T1000 (cell line): ENCODE data around the gene TMEM100.

Experiments
- DNase-seq: peaks from one replicate; lab custom pipeline; 2025; ENCODE audit warnings: mixed read lengths; lab: John Stamatoyannopoulos, UW

Gene TMEM100

GRCh38 chr17:55743103-55743679 lies 20.5 kb upstream of the TMEM100 start:
- no peak for DNase-seq

GRCh38 chr17:55742272-55743102 lies 19.8 kb upstream of the TMEM100 start:
- DNase-seq, result no peak

- DNase-seq, result no peak
These were observed 18.7 kb upstream of the TMEM100 start for GRCh38 chr17:55741356-55741700.

- no peak for DNase-seq
These were observed 18.1 kb upstream of the TMEM100 start for GRCh38 chr17:55740511-55741355.

GRCh38 chr17:55737976-55738501 lies 15.4 kb upstream of the TMEM100 start:
- DNase-seq, result no peak

GRCh38 chr17:55735731-55736405 lies 13.2 kb upstream of the TMEM100 start:
- no peak for DNase-seq

GRCh38 chr17:55734128-55734781 lies 11.6 kb upstream of the TMEM100 start:
- DNase-seq, result no peak

GRCh38 chr17:55731586-55732250 lies 9.1 kb upstream of the TMEM100 start:
- no peak for DNase-seq

- no peak for DNase-seq
These were observed 8.1 kb upstream of the TMEM100 start for GRCh38 chr17:55730808-55731207.

GRCh38 chr17:55730380-55730779 lies 7.7 kb upstream of the TMEM100 start:
- DNase-seq, result no peak

- DNase-seq, result no peak
These were observed 6.8 kb upstream of the TMEM100 start for GRCh38 chr17:55729484-55729883.

- no peak for DNase-seq
These were observed 6.2 kb upstream of the TMEM100 start for GRCh38 chr17:55728833-55729232.

GRCh38 chr17:55728361-55728760 lies 5.7 kb upstream of the TMEM100 start:
- DNase-seq, result no peak

- no peak for DNase-seq
These were observed 5.3 kb upstream of the TMEM100 start for GRCh38 chr17:55727920-55728319.

GRCh38 chr17:55727275-55727674 lies 4.6 kb upstream of the TMEM100 start:
- DNase-seq, result no peak

GRCh38 chr17:55726440-55726839 lies 3.8 kb upstream of the TMEM100 start:
- peak; percentile 56 for DNase-seq

- DNase-seq, result no peak
These were observed 804 bp upstream of the TMEM100 start for GRCh38 chr17:55723488-55723848.

- DNase-seq, result no peak
These were observed 488 bp downstream of the TMEM100 start for GRCh38 chr17:55722016-55722736.

GRCh38 chr17:55720919-55721836 lies 1.5 kb downstream of the TMEM100 start:
- DNase-seq, result no peak
